ENCODE results near the gene NOTUM. TPM values are rescaled to one million over a fixed set of nuclear protein-coding genes. Genes with fewer than 3 reads are reported as not detected.

Gene NOTUM
- total and polyA plus RNA-seq, 4 donors = 0.19 to 5.4 (median 1.6) TPM

DNA sequence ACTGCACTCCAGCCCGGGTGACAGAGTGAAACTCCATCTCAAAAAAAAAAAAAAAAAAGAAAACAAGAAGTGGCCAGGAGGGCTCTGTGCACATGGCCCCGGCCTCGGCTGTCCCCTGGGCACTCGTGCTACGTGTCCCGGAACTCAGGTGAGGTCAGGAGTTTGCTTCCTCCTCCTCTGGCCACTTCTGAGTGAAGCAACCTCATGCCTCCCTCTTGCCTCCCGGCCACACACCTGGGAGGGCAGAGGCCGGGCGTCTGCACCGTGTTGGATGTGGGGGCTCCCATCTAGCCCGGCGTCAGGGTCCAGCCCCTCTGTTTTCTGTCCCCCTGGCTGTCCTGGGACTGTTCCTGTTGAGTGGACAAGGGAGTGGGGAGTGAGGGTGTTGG is 38.6 kb upstream of the NOTUM start:
- peak overlapping the region in 1 of 2 donors; percentile 52 for H3K27ac ChIP-seq (ENCODE audit: low read depth in 1 of 2, low read length in 2 of 2)
- peak in 1 of 2 donors; percentile 7 for TF ChIP-seq RXRA (IDR thresholded peaks at IDR 0.05)
- TF ChIP-seq, protein P1, sequence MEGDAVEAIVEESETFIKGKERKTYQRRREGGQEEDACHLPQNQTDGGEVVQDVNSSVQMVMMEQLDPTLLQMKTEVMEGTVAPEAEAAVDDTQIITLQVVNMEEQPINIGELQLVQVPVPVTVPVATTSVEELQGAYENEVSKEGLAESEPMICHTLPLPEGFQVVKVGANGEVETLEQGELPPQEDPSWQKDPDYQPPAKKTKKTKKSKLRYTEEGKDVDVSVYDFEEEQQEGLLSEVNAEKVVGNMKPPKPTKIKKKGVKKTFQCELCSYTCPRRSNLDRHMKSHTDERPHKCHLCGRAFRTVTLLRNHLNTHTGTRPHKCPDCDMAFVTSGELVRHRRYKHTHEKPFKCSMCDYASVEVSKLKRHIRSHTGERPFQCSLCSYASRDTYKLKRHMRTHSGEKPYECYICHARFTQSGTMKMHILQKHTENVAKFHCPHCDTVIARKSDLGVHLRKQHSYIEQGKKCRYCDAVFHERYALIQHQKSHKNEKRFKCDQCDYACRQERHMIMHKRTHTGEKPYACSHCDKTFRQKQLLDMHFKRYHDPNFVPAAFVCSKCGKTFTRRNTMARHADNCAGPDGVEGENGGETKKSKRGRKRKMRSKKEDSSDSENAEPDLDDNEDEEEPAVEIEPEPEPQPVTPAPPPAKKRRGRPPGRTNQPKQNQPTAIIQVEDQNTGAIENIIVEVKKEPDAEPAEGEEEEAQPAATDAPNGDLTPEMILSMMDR (IDR thresholded peaks at IDR 0.05; ENCODE audit: low read depth, low read length, missing input control) = no peak
- H3K9me3 ChIP-seq (ENCODE audit: control insufficient read depth in 4 of 4, low read length in 3 of 4) = no peaks in the 10 kb centered on the region
- H3K9ac ChIP-seq (ENCODE audit: low read depth in 1 of 2, low read length in 2 of 2) = no peak overlapping the region
- peaks cover 6 to 21% (median 12%) of the 10 kb centered on the region in 4 donors for H3K4me1 ChIP-seq (ENCODE audit: control insufficient read depth in 4 of 4, insufficient read depth in 4 of 4, low read length in 3 of 4)
- peaks cover 0 to 3% (median under 1%) of the 10 kb centered on the region in 4 donors for H3K36me3 ChIP-seq (ENCODE audit: control insufficient read depth in 4 of 4, insufficient read depth in 3 of 4, low read depth in 1 of 4, low read length in 3 of 4)
- H3K4me3 ChIP-seq (ENCODE audit: low read depth in 1 of 3, low read length in 3 of 3) = no peak overlapping the region
- 76% methylated on average over 12 of the region's 12 CpGs for WGBS
- no peak for DNase-seq (ENCODE audit: low spot score)
- no peaks in the 10 kb centered on the region for H3K27me3 ChIP-seq (ENCODE audit: control insufficient read depth in 4 of 4, insufficient read depth in 4 of 4, low read length in 3 of 4)

DNA sequence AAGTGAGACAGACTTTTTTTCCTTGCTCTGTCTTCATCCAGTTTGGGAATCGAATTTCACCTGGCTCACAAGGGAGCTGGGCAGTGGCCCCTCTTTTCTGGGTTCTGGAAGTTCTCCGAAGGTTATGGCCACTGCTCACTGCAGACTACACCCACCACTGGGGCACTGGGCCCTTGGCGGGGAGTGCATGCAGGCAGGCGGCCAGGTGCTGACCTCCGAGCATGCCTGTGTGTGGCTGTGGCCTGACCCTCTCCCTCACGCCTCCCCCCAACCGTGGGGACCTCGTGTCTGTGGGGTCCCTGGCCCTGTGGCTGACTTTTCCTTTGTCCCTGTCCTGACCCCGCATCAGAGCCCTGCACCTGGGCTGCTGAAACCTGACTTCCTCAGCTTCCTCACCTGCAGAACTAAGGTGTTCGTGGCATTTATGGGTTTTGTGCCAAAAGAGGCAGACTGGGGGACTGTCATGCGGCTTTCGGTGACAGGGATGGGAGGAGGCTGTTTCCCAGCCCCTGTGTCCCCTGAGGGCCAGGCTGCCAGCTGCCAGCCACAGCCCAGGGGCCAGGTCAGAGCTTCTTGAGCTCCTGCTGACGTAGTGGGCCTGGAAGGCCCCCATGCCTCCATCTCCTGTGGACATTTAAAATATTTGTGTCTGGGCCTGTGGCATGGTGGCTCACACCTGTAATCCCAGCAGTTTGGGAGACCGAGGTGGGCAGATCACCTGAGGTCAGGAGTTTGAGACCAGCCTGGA is 37.9 kb upstream of the NOTUM start:
- TF ChIP-seq EGR1 (IDR thresholded peaks at IDR 0.05; ENCODE audit: low read depth in 2 of 2) (no peak), SP1 (IDR thresholded peaks at IDR 0.05) (no peak), FOXA2 (IDR thresholded peaks at IDR 0.05) (no peak), NR2F2 (IDR thresholded peaks at IDR 0.05) (no peak)
- TF ChIP-seq, protein P2, sequence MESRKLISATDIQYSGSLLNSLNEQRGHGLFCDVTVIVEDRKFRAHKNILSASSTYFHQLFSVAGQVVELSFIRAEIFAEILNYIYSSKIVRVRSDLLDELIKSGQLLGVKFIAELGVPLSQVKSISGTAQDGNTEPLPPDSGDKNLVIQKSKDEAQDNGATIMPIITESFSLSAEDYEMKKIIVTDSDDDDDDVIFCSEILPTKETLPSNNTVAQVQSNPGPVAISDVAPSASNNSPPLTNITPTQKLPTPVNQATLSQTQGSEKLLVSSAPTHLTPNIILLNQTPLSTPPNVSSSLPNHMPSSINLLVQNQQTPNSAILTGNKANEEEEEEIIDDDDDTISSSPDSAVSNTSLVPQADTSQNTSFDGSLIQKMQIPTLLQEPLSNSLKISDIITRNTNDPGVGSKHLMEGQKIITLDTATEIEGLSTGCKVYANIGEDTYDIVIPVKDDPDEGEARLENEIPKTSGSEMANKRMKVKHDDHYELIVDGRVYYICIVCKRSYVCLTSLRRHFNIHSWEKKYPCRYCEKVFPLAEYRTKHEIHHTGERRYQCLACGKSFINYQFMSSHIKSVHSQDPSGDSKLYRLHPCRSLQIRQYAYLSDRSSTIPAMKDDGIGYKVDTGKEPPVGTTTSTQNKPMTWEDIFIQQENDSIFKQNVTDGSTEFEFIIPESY (IDR thresholded peaks at IDR 0.05) = no peak
- TF ChIP-seq, protein P1 (IDR thresholded peaks at IDR 0.05; ENCODE audit: low read depth, low read length, missing input control) = no peak
- DNase-seq (ENCODE audit: low spot score) = no peak
- no peak overlapping the region for H3K9ac ChIP-seq (ENCODE audit: low read depth in 1 of 2, low read length in 2 of 2)

DNA sequence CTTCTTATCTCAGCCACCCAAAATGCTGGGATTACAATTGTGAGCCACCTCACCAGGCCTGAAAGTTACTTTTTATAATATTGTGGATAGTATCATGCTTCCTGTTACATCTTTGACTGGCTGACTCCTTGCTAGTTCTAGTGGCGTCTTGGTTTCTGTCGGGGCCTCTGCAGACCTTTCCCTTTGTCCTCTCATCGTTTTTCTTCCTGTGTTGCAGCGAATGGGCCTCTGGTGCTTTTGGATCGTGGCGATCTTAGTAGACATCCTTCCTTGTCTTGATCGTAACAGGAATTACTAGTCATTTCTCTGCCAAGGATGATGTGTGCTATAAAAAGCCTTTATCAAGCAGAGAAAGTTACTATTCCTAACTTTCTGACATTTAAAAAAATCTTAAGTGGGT is 37.2 kb upstream of the NOTUM start:
- Histone ChIP-seq H3K36me3 (ENCODE audit: control insufficient read depth in 4 of 4, insufficient read depth in 3 of 4, low read depth in 1 of 4, low read length in 3 of 4) (peaks cover 0 to 3% (median under 1%) of the 10 kb centered on the region in 4 donors), H3K4me1 (ENCODE audit: control insufficient read depth in 4 of 4, insufficient read depth in 4 of 4, low read length in 3 of 4) (peaks cover 6 to 25% (median 17%) of the 10 kb centered on the region in 4 donors), H3K27ac (ENCODE audit: low read depth in 1 of 2, low read length in 2 of 2) (no peak overlapping the region), H3K9me3 (ENCODE audit: control insufficient read depth in 4 of 4, low read length in 3 of 4) (no peaks in the 10 kb centered on the region), H3K4me3 (ENCODE audit: low read depth in 1 of 3, low read length in 3 of 3) (no peak overlapping the region), H3K27me3 (ENCODE audit: control insufficient read depth in 4 of 4, insufficient read depth in 4 of 4, low read length in 3 of 4) (no peaks in the 10 kb centered on the region), H3K9ac (ENCODE audit: low read depth in 1 of 2, low read length in 2 of 2) (no peak overlapping the region)
- WGBS = 86% methylated on average over 7 of the region's 7 CpGs
- no peak for DNase-seq (ENCODE audit: low spot score)
- TF ChIP-seq, protein P1 (IDR thresholded peaks at IDR 0.05; ENCODE audit: low read depth, low read length, missing input control) = no peak
- TF ChIP-seq, protein P3, sequence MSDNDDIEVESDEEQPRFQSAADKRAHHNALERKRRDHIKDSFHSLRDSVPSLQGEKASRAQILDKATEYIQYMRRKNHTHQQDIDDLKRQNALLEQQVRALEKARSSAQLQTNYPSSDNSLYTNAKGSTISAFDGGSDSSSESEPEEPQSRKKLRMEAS (IDR thresholded peaks at IDR 0.05) = no peak
- TF ChIP-seq RXRA (IDR thresholded peaks at IDR 0.05) (no peak), JUND (IDR thresholded peaks at IDR 0.05) (no peak), SP1 (IDR thresholded peaks at IDR 0.05) (no peak), HNF4A (conservative IDR thresholded peaks at IDR 0.05) (no peak), FOXA2 (IDR thresholded peaks at IDR 0.05) (no peak), NR2F2 (IDR thresholded peaks at IDR 0.05) (no peak)
- TF ChIP-seq, protein P4, sequence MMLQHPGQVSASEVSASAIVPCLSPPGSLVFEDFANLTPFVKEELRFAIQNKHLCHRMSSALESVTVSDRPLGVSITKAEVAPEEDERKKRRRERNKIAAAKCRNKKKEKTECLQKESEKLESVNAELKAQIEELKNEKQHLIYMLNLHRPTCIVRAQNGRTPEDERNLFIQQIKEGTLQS (IDR thresholded peaks at IDR 0.05) = no peak
- TF ChIP-seq, protein P2 (IDR thresholded peaks at IDR 0.05) = no peak

More for the DNA sequence above, 37.9 kb upstream of the NOTUM start:
- no peak overlapping the region for H3K27ac ChIP-seq (ENCODE audit: low read depth in 1 of 2, low read length in 2 of 2)
- H3K4me3 ChIP-seq (ENCODE audit: low read depth in 1 of 3, low read length in 3 of 3) = no peak overlapping the region
- peaks cover 0 to 3% (median 2%) of the 10 kb centered on the region in 4 donors for H3K36me3 ChIP-seq (ENCODE audit: control insufficient read depth in 4 of 4, insufficient read depth in 3 of 4, low read depth in 1 of 4, low read length in 3 of 4)
- H3K4me1 ChIP-seq (ENCODE audit: control insufficient read depth in 4 of 4, insufficient read depth in 4 of 4, low read length in 3 of 4) = peaks cover 6 to 25% (median 17%) of the 10 kb centered on the region in 4 donors
- H3K9me3 ChIP-seq (ENCODE audit: control insufficient read depth in 4 of 4, low read length in 3 of 4) = no peaks in the 10 kb centered on the region
- 91% methylated on average over 14 of the region's 14 CpGs for WGBS
- no peaks in the 10 kb centered on the region for H3K27me3 ChIP-seq (ENCODE audit: control insufficient read depth in 4 of 4, insufficient read depth in 4 of 4, low read length in 3 of 4)

Data from liver (tissue), 9 donors.